Mesodermal cell (in vitro differentiated cells): ENCODE measurements around the gene TOM1L2. TPM values are rescaled to one million over a fixed set of nuclear protein-coding genes. Genes with fewer than 3 reads are reported as not detected.

ENCODE experiments used
- H3K27ac ChIP-seq: 2 replicates; pipeline ENCODE4 v1.7.0; 2013; ENCODE audit warnings: mild to moderate bottlenecking, low read depth, low read length, moderate library complexity; ENCODE audit not compliant: severe bottlenecking
- H3K36me3 ChIP-seq: 2 replicates; pipeline ENCODE4 v1.7.1; 2013; ENCODE audit warnings: mild to moderate bottlenecking, low read length, moderate library complexity; ENCODE audit not compliant: control insufficient read depth, insufficient read depth
- H3K4me1 ChIP-seq: one replicate; pipeline ENCODE4 v1.7.1; 2013; ENCODE audit warnings: mild to moderate bottlenecking, low read length; ENCODE audit not compliant: insufficient read depth, control insufficient read depth, poor library complexity, severe bottlenecking
- H3K4me3 ChIP-seq: 2 replicates; pipeline ENCODE4 v1.7.0; 2013; ENCODE audit warnings: low read length, control low read depth, mild to moderate bottlenecking; ENCODE audit not compliant: insufficient read depth, poor library complexity, severe bottlenecking; ENCODE audit errors: extremely low read depth
- H3K9me3 ChIP-seq: 2 replicates; pipeline ENCODE4 v1.7.1; 2013; ENCODE audit warnings: mild to moderate bottlenecking, low read length, moderate library complexity; ENCODE audit not compliant: control insufficient read depth
- WGBS, 2 experiments: methylation state at CpG; one replicate each; pipeline ENCODE4 v1.1.5; 2013; ENCODE audit warnings: missing lambda C conversion rate in 2 of 2; ENCODE audit not compliant: insufficient coverage in 2 of 2; 5-methylcytosine and 5-hydroxymethylcytosine counted together
- polyA plus RNA-seq, 2 experiments: library from polyadenylated mRNA; stranded (reverse); fragments of 50-300 nt; gene quantifications; one replicate each; pipeline ENCODE4 v1.2.3, GENCODE V29; 2013

Gene TOM1L2
- 21.5 TPM for polyA plus RNA-seq (2013, experiment 1 of 2)
- polyA plus RNA-seq (2013, experiment 2 of 2) = 17.1 TPM

DNA sequence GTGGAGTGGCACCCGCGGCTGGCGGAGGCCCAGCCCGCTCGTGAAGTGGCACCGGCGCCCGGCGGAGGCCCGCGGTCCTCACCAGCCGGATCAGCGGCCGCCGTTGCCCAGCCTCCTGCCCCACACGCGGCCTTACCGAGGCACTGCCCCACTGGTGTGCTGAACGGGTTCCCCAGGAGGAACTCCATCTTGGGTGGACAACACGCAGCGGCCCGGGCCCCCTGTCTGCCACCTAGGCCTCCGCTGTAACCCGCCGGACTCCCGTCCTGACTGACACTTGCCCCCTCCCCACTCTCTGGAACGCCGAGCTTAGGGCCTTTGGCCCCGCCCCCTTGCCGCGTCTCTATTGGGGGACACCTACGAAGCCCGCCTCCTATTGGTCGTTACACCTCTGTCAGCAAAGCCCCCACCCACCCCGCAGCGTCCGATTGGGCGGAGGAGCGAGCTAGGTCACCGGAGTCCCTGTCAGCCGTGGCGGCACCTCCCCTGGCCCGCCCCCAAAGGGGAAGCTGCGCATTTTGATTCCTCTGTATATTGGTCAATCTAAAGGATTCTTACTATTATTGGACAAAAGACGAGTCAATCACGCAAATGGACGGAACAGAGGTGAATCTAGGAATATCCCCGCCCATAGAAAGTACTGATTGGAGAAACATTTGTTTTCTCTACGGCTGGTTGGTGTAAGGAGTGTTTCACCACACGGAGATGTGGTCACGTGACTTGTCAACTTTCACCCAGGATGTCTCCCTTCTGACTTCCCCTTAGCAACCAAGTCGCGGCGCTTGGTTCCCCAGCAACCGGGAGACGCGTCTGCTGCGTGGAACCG, at the start of gene TOM1L2, which contains the start of gene DRC3:
TSS of gene TOM1L2 (minus strand) at position 275 of the 826 bp plus-strand sequence. CDS start at position 188, 87 bp downstream.
TSS of gene DRC3 (plus strand) at position 737 of the 826 bp plus-strand sequence. CDS start 4,737 bp downstream, outside the sequence.
- Histone ChIP-seq H3K27ac (peak within 1 kb of the TSS; percentile 77), H3K4me1 (peaks cover 14% of the 10 kb centered on the region), H3K9me3 (no peaks in the 10 kb centered on the region), H3K4me3 (peak within 1 kb of the TSS; percentile 70), H3K36me3 (no peaks in the 10 kb centered on the region)
- 0 to 1% methylated on average over 38 to 39 of the region's 59 CpGs for WGBS, 2 experiments

DNA sequence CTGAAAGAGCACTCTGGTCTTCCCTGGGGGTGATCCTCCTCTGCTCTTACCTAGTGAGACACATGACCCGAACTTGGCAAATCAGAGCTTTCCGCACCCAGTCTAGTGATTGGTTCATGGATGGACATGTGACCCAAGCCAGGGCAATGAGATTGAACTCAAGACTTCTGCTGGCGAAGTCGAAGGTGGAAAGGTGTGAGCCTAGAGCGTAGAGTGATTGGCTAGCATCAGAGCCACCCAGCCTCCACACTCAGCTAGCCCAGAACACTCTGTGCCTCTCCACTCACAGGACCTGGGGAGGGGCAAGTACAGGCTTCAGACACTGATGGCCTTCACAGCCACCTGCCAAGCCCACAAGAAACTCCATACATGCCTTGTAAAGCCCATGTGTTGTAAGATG, 49.2 kb upstream of the TOM1L2 start:
- WGBS, 2 experiments = 88 to 95% methylated on average over 4 to 5 of the region's 5 CpGs

DNA sequence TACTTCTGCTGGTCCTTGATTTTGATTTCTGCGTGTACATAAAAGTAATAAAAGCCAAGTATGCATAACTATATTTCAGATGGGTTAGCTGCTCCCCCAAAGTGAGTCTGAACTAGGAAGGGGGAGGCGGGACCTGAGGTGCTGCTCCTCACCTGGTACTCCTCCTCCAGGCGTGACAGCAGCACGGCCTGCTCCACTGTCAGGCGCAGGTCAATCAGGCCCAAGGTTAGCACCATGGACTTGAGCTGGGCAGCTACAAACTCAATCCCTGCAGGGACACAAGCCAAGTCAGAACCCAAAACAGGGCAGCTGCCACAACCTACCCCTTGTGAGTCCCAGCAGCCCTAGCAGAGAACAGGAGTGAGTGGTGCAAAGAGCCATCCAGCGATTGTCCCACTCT, 48.8 kb upstream of the TOM1L2 start:
- H3K4me3 ChIP-seq = no peak overlapping the region
- no peak overlapping the region for H3K27ac ChIP-seq
- H3K9me3 ChIP-seq = no peaks in the 10 kb centered on the region
- peaks cover 10% of the 10 kb centered on the region for H3K36me3 ChIP-seq
- WGBS, 2 experiments = 98 to 100% methylated on average over 4 to 5 of the region's 6 CpGs
- H3K4me1 ChIP-seq = peaks cover 11% of the 10 kb centered on the region

More for the DNA sequence above, 49.2 kb upstream of the TOM1L2 start:
- Histone ChIP-seq H3K36me3 (peaks cover 13% of the 10 kb centered on the region), H3K4me1 (peaks cover 11% of the 10 kb centered on the region), H3K4me3 (no peak overlapping the region), H3K27ac (no peak overlapping the region), H3K9me3 (no peaks in the 10 kb centered on the region)

DNA sequence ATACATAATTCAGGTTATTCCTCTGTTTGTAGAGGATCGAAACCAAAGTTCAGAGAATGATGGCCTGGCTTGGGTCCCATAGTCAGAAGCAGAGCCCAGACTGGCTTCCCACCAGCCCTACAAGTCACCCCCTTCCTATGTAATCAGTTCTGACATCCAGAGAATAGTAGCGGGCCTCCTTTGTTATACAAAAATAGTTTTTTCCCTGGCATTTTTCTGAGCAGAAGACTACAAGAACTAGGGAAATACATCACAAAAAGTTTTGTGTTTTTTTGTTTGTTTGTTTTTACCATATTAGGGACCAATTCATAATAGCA, 47.6 kb upstream of the TOM1L2 start:
- 86 to 100% methylated on average over 1 of the region's 2 CpGs for WGBS, 2 experiments
- no peak overlapping the region for H3K27ac ChIP-seq
- H3K9me3 ChIP-seq = no peaks in the 10 kb centered on the region
- H3K4me3 ChIP-seq = no peak overlapping the region
- peaks cover 10% of the 10 kb centered on the region for H3K36me3 ChIP-seq
- H3K4me1 ChIP-seq = peaks cover 11% of the 10 kb centered on the region

DNA sequence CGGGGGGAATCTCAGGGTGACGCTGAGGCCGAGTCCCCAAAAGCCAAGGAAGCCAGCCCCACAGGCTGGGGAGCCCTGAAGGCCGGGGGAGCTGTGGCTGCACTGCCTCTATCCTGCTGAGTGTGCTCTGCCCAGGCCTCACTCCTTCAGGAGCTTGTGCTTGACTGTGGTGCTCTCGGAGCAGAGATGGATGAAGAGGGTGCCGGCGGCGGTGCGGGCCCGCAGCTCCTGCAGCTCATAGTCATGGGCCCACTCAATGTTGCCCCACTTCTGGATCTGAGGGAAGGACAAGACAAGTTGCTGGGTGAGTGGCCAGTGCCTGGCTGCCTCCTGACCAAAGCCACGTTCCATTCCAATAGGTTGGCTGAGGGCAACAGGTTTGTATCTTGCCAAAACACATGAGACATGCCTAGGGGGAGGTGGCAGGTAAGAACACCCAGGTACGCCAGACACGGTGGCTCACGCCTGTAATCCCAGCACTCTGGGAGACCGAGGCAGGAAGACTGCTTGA, 46.3 kb upstream of the TOM1L2 start:
- peaks cover 10% of the 10 kb centered on the region for H3K36me3 ChIP-seq
- 88 to 93% methylated on average over 13 to 15 of the region's 15 CpGs for WGBS, 2 experiments
- no peak overlapping the region for H3K4me3 ChIP-seq
- H3K27ac ChIP-seq = no peak overlapping the region
- no peaks in the 10 kb centered on the region for H3K9me3 ChIP-seq
- peaks cover 11% of the 10 kb centered on the region for H3K4me1 ChIP-seq

DNA sequence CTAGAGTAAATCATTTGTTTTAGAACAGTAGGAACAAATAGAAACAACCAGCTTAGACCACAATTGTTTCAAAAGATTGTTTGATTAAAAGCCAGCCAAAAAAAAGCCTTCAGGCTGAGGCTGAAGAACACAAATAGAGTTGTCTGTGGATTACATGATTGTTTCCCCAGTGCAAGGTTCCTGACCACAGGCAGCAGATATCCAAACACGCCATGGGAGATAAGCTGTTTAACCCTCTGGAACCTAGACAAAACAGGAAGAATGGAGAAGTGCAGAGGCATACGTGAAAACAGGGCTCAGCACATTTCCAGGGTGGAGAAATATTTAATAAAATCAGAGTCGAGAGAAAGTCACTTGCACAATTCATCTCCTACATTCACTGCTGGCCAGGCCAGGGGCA, 45.8 kb upstream of the TOM1L2 start:
- H3K9me3 ChIP-seq = no peaks in the 10 kb centered on the region
- 89 to 96% methylated on average over 3 of the region's 3 CpGs for WGBS, 2 experiments
- peaks cover 11% of the 10 kb centered on the region for H3K4me1 ChIP-seq
- H3K4me3 ChIP-seq = no peak overlapping the region
- H3K36me3 ChIP-seq = peaks cover 10% of the 10 kb centered on the region
- H3K27ac ChIP-seq = peak overlapping the region; percentile 16

DNA sequence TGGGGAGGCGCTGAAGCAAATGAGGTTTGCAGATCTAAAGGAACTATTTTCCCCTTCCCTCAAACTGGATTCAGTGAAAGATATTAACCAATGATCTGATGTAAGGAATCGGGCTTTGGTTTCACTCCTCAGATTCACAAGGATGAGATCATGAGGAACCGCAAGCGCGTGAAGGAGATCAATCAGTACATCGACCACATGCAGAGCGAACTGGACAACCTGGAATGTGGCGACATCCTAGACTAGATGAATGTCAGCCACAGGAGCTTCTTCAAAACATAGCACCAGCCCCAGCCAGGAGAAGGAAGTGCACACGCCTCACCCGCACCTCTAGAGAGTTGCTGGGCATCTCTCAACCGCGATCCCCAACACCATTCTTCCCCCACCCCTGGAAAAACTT, 44.2 kb upstream of the TOM1L2 start:
- 96 to 100% methylated on average over 6 to 10 of the region's 12 CpGs for WGBS, 2 experiments
- Histone ChIP-seq H3K4me3 (no peak overlapping the region), H3K9me3 (no peaks in the 10 kb centered on the region), H3K27ac (no peak overlapping the region), H3K4me1 (peaks cover 11% of the 10 kb centered on the region), H3K36me3 (peaks cover 5% of the 10 kb centered on the region)

DNA sequence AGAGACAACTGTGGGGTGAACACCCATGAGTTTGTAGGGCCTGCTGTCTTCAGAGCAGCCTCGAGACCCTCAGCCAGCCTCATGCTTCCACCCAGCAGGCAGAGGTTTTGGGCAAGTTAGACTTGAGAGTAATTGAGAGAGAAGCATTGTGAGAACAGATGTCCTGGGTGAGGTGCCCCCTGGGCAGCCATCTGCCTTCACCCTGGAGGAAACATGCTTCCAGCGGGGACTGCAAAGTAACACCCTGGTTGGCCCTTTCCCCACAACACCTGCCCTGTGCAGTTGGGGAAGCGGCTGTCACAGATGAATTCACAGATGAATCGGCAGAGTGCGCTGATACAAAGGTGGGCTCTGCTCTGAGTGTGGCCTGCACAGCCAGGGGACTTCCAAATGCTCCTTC, 43.4 kb upstream of the TOM1L2 start:
- no peaks in the 10 kb centered on the region for H3K9me3 ChIP-seq
- peaks cover under 1% of the 10 kb centered on the region for H3K36me3 ChIP-seq
- peaks cover 11% of the 10 kb centered on the region for H3K4me1 ChIP-seq
- H3K27ac ChIP-seq = no peak overlapping the region
- H3K4me3 ChIP-seq = no peak overlapping the region
- WGBS, 2 experiments = 96 to 98% methylated on average over 4 to 5 of the region's 5 CpGs

DNA sequence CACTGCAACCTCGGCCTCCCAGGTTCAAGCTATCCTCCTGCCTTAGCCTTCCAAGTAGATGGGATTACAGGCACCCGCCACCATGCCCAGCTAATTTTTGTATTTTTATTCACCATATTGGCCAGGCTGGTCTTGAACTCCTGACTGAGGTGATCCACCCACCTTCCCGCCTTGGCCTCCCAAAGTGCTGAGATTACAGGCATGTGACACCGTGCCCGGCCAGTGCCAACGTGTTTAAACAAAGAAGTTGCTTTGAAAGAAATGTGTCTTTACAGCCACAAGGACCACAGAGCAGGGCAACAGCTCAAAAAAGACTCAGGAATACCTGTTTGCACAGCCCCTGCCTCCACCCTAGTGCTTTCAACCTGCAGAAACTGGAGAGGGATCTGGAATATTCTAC, 41.8 kb upstream of the TOM1L2 start:
- no peak overlapping the region for H3K27ac ChIP-seq
- peaks cover 11% of the 10 kb centered on the region for H3K4me1 ChIP-seq
- H3K4me3 ChIP-seq = no peak overlapping the region
- peaks cover 11% of the 10 kb centered on the region for H3K36me3 ChIP-seq
- H3K9me3 ChIP-seq = no peaks in the 10 kb centered on the region
- WGBS, 2 experiments = 91 to 98% methylated on average over 6 of the region's 6 CpGs

DNA sequence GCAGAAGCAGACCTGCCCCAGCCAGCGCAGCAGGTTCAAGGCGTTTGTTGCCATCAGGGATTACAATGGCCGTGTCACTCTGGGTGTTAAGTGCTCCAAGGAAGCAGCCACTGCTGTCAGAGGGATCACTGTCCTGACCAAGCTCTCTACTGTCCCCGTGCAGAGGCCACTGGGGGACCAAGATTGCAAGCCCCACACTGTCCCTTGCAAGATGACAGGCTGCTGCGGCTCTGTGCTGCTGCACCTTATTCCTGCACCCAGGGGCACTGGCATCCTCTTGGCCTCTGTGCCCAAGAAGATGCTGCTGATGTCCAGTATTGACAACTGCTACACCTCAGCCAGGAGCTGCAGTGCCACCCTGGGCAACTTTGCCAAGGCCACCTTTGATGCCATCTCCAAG, 39.1 kb upstream of the TOM1L2 start:
- H3K36me3 ChIP-seq = peaks cover 11% of the 10 kb centered on the region
- WGBS, 2 experiments = 92 to 97% methylated on average over 5 of the region's 5 CpGs
- H3K4me3 ChIP-seq = no peak overlapping the region
- no peaks in the 10 kb centered on the region for H3K9me3 ChIP-seq
- no peak overlapping the region for H3K27ac ChIP-seq
- peaks cover 3% of the 10 kb centered on the region for H3K4me1 ChIP-seq
